ENCODE results near the gene GIPR. TPM values are rescaled to one million over a fixed set of nuclear protein-coding genes. Genes with fewer than 3 reads are reported as not detected.

GIPR gene
- total RNA-seq, 1 donor from 2014 or later, result 1.3 TPM

DNA sequence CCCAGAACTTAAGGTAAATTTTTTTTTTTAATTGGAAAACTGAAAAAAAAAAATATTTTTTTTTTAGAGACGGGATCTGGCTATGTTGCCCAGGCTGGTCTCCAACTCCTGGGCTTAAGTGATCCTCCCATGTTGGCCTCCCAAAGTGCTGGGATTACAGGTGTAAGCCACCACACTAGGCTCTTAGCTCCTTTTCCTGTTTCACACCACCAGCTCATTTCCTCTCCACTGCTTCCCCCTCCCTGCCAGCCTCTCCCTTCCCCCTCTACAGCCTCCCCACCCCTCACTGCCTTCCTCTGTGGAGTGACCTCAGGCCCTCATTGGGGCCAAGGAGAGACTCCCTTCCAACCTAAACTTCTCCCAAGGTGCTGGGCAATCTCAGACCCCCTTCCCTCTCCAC is 4.2 kb upstream of the GIPR start:
- Mint-ChIP-seq H3K4me3 (ENCODE audit: unreplicated experiment) (no peak overlapping the region), H3K36me3 (ENCODE audit: low read depth) (no peaks in the 10 kb centered on the region), H3K4me1 (ENCODE audit: low read depth) (peaks cover 13% of the 10 kb centered on the region), H3K27ac (ENCODE audit: unreplicated experiment) (no peak overlapping the region), H3K27me3 (ENCODE audit: low read depth) (peaks cover 16% of the 10 kb centered on the region), H3K9me3 (ENCODE audit: low read depth) (no peaks in the 10 kb centered on the region)
- TF ChIP-seq, protein P1, sequence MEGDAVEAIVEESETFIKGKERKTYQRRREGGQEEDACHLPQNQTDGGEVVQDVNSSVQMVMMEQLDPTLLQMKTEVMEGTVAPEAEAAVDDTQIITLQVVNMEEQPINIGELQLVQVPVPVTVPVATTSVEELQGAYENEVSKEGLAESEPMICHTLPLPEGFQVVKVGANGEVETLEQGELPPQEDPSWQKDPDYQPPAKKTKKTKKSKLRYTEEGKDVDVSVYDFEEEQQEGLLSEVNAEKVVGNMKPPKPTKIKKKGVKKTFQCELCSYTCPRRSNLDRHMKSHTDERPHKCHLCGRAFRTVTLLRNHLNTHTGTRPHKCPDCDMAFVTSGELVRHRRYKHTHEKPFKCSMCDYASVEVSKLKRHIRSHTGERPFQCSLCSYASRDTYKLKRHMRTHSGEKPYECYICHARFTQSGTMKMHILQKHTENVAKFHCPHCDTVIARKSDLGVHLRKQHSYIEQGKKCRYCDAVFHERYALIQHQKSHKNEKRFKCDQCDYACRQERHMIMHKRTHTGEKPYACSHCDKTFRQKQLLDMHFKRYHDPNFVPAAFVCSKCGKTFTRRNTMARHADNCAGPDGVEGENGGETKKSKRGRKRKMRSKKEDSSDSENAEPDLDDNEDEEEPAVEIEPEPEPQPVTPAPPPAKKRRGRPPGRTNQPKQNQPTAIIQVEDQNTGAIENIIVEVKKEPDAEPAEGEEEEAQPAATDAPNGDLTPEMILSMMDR (IDR thresholded peaks at IDR 0.05), result no peak
- DNase-seq (ENCODE audit: low spot score), result no peak

DNA sequence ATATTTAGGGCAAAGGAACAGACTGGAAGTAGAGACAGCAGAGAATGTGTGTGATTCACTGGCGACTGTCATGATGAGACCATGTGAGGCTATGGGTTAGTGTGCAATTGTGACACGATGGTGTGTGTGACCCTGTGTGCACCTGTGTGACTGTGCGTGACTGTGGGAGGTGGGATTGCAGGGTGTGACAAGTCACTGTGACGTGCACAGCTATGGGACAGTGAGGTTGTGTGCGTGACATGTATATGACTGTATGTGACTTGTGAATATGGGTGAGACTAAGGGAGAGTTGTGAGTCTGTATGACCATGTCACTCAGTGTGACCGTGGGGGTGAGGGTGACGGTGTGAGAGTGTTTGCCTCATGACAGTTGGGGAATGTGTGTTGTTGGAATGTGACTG is 3.4 kb upstream of the GIPR start:
- no peaks in the 10 kb centered on the region for H3K9me3 Mint-ChIP-seq (ENCODE audit: low read depth)
- TF ChIP-seq, protein P1 (IDR thresholded peaks at IDR 0.05), result no peak
- no peaks in the 10 kb centered on the region for H3K36me3 Mint-ChIP-seq (ENCODE audit: low read depth)
- H3K4me3 Mint-ChIP-seq (ENCODE audit: unreplicated experiment), result no peak overlapping the region
- no peak overlapping the region for H3K27ac Mint-ChIP-seq (ENCODE audit: unreplicated experiment)
- DNase-seq (ENCODE audit: low spot score), result no peak
- H3K27me3 Mint-ChIP-seq (ENCODE audit: low read depth), result peaks cover 10% of the 10 kb centered on the region
- H3K4me1 Mint-ChIP-seq (ENCODE audit: low read depth), result peaks cover 20% of the 10 kb centered on the region

DNA sequence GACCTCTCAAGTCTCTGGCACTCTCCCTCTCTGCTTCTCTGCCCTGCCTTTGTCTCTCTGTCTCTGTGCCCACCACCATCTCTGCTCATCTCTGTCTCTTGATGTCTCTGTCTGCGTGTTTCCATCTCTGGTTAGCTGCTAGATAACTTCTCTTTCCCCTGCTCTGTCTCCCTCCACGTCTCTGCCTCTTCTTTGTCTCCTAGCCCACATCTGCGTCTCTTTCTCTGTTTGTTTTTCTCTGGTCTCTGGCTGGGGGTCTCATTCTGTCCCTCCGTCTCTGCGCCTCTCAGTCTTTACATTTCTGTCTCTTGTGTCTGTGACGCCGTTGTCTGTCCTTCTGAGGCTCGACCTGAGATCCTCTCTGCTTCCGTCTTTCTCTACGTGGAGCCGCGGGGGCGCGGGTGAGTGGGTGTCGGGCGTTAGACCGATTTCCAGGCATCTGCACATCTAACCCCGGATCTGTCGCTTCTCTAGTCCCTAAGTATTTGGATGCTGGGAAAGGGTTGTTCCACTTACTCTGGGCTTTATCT is 386 bp downstream of the GIPR start:
- H3K4me3 Mint-ChIP-seq (ENCODE audit: unreplicated experiment), result peak overlapping the region; percentile 76
- H3K4me1 Mint-ChIP-seq (ENCODE audit: low read depth), result peaks cover 29% of the 10 kb centered on the region
- peaks cover 9% of the 10 kb centered on the region for H3K27me3 Mint-ChIP-seq (ENCODE audit: low read depth)
- H3K9me3 Mint-ChIP-seq (ENCODE audit: low read depth), result no peaks in the 10 kb centered on the region
- TF ChIP-seq, protein P1 (IDR thresholded peaks at IDR 0.05), result no peak
- H3K36me3 Mint-ChIP-seq (ENCODE audit: low read depth), result no peaks in the 10 kb centered on the region
- no peak for DNase-seq (ENCODE audit: low spot score)
- H3K27ac Mint-ChIP-seq (ENCODE audit: unreplicated experiment), result peak overlapping the region; percentile 68

DNA sequence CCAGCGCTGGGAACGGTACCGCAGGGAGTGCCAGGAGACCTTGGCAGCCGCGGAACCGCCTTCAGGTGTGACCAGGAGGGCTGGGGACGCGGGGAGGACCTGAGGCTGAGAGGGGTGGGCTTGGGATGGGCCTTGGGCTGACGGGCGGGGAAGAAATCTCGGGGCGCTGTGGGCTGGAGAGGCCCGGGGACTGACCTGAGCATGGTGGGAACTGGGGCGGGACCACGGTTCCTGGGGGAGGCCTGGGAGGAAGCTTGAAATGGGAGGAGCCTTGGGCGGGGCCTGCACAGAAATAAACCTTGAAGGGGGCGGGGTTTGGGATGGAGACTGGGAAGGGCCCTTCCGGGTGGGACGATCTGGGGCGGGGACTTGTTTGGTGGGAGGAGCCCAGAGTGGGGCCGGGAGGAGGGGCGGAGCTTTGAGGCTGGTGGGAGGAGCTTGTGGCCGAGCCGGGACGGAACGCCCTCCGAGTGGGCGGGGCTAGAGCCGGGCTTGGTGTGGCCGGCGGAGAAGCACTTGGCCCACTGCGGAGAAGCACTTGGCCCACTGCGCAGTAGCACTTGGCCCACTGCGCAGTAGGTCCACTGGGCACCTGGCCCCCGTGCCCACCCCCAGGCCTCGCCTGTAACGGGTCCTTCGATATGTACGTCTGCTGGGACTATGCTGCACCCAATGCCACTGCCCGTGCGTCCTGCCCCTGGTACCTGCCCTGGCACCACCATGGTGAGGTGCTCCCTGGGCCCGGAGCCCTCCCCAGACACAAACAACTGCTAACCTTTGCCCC is 2.8 kb downstream of the GIPR start:
- Mint-ChIP-seq H3K4me3 (ENCODE audit: unreplicated experiment) (peak overlapping the region; percentile 22), H3K4me1 (ENCODE audit: low read depth) (peaks cover 29% of the 10 kb centered on the region), H3K27me3 (ENCODE audit: low read depth) (peaks cover 5% of the 10 kb centered on the region), H3K36me3 (ENCODE audit: low read depth) (no peaks in the 10 kb centered on the region), H3K27ac (ENCODE audit: unreplicated experiment) (no peak overlapping the region), H3K9me3 (ENCODE audit: low read depth) (no peaks in the 10 kb centered on the region)
- no peak for DNase-seq (ENCODE audit: low spot score)
- TF ChIP-seq, protein P1 (IDR thresholded peaks at IDR 0.05), result no peak

DNA sequence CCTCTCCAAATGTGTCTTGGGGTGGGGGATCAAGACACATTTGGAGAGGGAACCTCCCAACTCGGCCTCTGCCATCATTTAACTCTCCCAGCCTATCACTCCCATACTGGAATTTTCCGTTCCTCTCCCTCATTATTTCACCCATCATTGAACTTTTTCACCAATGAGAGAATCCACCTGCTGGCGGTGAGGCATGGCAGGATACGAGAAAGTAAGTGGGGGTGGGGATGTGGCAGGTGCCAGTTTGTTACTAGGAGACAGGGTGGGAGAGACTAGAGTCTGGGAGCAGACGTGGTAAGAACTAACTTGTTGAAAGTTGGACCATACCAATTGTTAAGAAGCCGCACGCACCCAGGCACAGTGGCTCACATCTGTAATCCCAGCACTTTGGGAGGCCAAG is 6.9 kb downstream of the GIPR start:
- Mint-ChIP-seq H3K36me3 (ENCODE audit: low read depth) (no peaks in the 10 kb centered on the region), H3K4me1 (ENCODE audit: low read depth) (peaks cover 22% of the 10 kb centered on the region), H3K27me3 (ENCODE audit: low read depth) (peaks cover 8% of the 10 kb centered on the region), H3K9me3 (ENCODE audit: low read depth) (no peaks in the 10 kb centered on the region), H3K27ac (ENCODE audit: unreplicated experiment) (no peak overlapping the region), H3K4me3 (ENCODE audit: unreplicated experiment) (no peak overlapping the region)
- DNase-seq (ENCODE audit: low spot score), result no peak
- TF ChIP-seq, protein P1 (IDR thresholded peaks at IDR 0.05), result no peak

All from chondrocyte (in vitro differentiated cells).